Measurements from ENCODE around the gene PLA2G2D.

DNA sequence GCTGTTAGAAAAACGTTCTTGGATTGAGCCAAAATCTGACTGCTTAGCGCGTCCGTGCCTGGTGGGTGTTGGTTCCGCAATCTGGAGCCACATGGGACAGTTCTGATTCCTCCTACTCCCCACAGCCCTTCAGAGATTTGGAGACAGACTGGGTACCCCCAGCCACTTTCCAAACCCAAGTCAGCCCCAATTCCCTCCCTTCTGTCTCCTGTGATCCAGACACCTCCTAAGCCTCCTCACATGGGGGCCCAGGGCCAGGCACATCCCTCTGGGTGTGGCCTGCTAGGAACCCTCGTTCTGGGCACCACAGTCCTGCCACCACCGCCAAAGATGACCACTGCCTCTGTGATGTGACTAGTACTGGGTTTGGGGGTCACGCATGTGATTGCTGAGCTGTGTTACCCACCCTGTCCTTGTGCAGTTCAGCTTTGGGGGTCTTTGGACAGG, 44.6 kb downstream of the PLA2G2D start:
- TF ChIP-seq, protein P1, sequence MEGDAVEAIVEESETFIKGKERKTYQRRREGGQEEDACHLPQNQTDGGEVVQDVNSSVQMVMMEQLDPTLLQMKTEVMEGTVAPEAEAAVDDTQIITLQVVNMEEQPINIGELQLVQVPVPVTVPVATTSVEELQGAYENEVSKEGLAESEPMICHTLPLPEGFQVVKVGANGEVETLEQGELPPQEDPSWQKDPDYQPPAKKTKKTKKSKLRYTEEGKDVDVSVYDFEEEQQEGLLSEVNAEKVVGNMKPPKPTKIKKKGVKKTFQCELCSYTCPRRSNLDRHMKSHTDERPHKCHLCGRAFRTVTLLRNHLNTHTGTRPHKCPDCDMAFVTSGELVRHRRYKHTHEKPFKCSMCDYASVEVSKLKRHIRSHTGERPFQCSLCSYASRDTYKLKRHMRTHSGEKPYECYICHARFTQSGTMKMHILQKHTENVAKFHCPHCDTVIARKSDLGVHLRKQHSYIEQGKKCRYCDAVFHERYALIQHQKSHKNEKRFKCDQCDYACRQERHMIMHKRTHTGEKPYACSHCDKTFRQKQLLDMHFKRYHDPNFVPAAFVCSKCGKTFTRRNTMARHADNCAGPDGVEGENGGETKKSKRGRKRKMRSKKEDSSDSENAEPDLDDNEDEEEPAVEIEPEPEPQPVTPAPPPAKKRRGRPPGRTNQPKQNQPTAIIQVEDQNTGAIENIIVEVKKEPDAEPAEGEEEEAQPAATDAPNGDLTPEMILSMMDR (IDR thresholded peaks at IDR 0.05; ENCODE audit: insufficient read depth, low read length), result no peak
- TF ChIP-seq, protein P2, sequence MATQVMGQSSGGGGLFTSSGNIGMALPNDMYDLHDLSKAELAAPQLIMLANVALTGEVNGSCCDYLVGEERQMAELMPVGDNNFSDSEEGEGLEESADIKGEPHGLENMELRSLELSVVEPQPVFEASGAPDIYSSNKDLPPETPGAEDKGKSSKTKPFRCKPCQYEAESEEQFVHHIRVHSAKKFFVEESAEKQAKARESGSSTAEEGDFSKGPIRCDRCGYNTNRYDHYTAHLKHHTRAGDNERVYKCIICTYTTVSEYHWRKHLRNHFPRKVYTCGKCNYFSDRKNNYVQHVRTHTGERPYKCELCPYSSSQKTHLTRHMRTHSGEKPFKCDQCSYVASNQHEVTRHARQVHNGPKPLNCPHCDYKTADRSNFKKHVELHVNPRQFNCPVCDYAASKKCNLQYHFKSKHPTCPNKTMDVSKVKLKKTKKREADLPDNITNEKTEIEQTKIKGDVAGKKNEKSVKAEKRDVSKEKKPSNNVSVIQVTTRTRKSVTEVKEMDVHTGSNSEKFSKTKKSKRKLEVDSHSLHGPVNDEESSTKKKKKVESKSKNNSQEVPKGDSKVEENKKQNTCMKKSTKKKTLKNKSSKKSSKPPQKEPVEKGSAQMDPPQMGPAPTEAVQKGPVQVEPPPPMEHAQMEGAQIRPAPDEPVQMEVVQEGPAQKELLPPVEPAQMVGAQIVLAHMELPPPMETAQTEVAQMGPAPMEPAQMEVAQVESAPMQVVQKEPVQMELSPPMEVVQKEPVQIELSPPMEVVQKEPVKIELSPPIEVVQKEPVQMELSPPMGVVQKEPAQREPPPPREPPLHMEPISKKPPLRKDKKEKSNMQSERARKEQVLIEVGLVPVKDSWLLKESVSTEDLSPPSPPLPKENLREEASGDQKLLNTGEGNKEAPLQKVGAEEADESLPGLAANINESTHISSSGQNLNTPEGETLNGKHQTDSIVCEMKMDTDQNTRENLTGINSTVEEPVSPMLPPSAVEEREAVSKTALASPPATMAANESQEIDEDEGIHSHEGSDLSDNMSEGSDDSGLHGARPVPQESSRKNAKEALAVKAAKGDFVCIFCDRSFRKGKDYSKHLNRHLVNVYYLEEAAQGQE (IDR thresholded peaks at IDR 0.05; ENCODE audit: insufficient replicate concordance, low read depth), result no peak
- TF ChIP-seq POLR2AphosphoS5 (IDR thresholded peaks at IDR 0.05; ENCODE audit: low read depth) (no peak), GABPA (IDR thresholded peaks at IDR 0.05; ENCODE audit: low read depth) (no peak), SPI1 (IDR thresholded peaks at IDR 0.05; ENCODE audit: borderline replicate concordance, low read depth) (no peak)

All from HL-60 (cell line).